ENCODE results near the gene RAD51B. TPM values are rescaled to one million over a fixed set of nuclear protein-coding genes. Genes with fewer than 3 reads are reported as not detected.

Gene RAD51B
- polyA plus RNA-seq, 1 donor (not counting 4 experiments of a cell fraction or from before 2014, with no cell fraction given): 13.3 TPM

GRCh38 chr14:68562911-68563250 lies 743.3 kb downstream of the RAD51B start:
- peak overlapping the region; percentile 57 for H2AFZ ChIP-seq (ENCODE audit: control insufficient read depth, low read length)
- dilution Hi-C loops (cut with MboI; ENCODE audit: extremely low pct_ligation_motif_present, low sequenced_read_pairs): no loop called here
- H3K9ac ChIP-seq (ENCODE audit: control insufficient read depth, extremely low read depth, insufficient read depth, low read length): peak overlapping the region; percentile 53
- H4K20me1 ChIP-seq (ENCODE audit: control insufficient read depth, extremely low read depth, insufficient read depth, low read length): no peaks in the 10 kb centered on the region
- DNase-seq (ENCODE audit: low read depth, low spot score): no peak
- peak; percentile 78 for FAIRE-seq
- no peaks in the 10 kb centered on the region for H3K9me3 ChIP-seq (ENCODE audit: control insufficient read depth, low read depth, low read length)
- peaks cover 39% of the 10 kb centered on the region for H3K4me1 ChIP-seq (ENCODE audit: control insufficient read depth, extremely low read depth, insufficient read depth, low read length)
- TF ChIP-seq EZH2 (IDR thresholded peaks at IDR 0.05; ENCODE audit: low read length) (no peak), CTCF (optimal IDR thresholded peaks at IDR 0.05 in 1 of 3, IDR thresholded peaks at IDR 0.05 in 1 of 3, conservative IDR thresholded peaks at IDR 0.05 in 1 of 3; ENCODE audit: extremely low read depth in 1 of 3, insufficient read depth in 2 of 3, low read length in 3 of 3) (no peak)
- H3K79me2 ChIP-seq (ENCODE audit: control insufficient read depth, insufficient read depth, low read length): no peaks in the 10 kb centered on the region
- H3K4me3 ChIP-seq (ENCODE audit: control insufficient read depth in 2 of 3, extremely low read depth in 1 of 3, insufficient read depth in 2 of 3, low read depth in 1 of 3, low read length in 3 of 3): peak overlapping the region in 1 of 3 experiments; percentile 1
- peak overlapping the region; percentile 65 for H3K27ac ChIP-seq (ENCODE audit: control insufficient read depth, insufficient read depth, low read length)
- H3K36me3 ChIP-seq (ENCODE audit: control insufficient read depth in 2 of 2, extremely low read depth in 1 of 2, insufficient read depth in 2 of 2, low read length in 2 of 2): peaks cover 0 to 2% of the 10 kb centered on the region in 2 experiments
- no peaks in the 10 kb centered on the region for H3K9me1 ChIP-seq (ENCODE audit: control insufficient read depth, extremely low read depth, insufficient read depth, low read length)
- H3K4me2 ChIP-seq (ENCODE audit: control insufficient read depth, extremely low read depth, insufficient read depth, low read depth, low read length): peak overlapping the region; percentile 68
- no peaks in the 10 kb centered on the region for H3K27me3 ChIP-seq (ENCODE audit: control insufficient read depth, extremely low read depth, insufficient read depth, low read length)

GRCh38 chr14:68563251-68564131 lies 743.9 kb downstream of the RAD51B start:
- FAIRE-seq: peak; percentile 39
- Histone ChIP-seq H3K9me1 (ENCODE audit: control insufficient read depth, extremely low read depth, insufficient read depth, low read length) (no peaks in the 10 kb centered on the region), H3K27me3 (ENCODE audit: control insufficient read depth, extremely low read depth, insufficient read depth, low read length) (no peaks in the 10 kb centered on the region), H3K4me1 (ENCODE audit: control insufficient read depth, extremely low read depth, insufficient read depth, low read length) (peaks cover 39% of the 10 kb centered on the region), H3K27ac (ENCODE audit: control insufficient read depth, insufficient read depth, low read length) (peak overlapping the region; percentile 65), H3K79me2 (ENCODE audit: control insufficient read depth, insufficient read depth, low read length) (no peaks in the 10 kb centered on the region), H2AFZ (ENCODE audit: control insufficient read depth, low read length) (peak overlapping the region; percentile 57), H3K4me2 (ENCODE audit: control insufficient read depth, extremely low read depth, insufficient read depth, low read depth, low read length) (peak overlapping the region; percentile 68), H3K4me3 (ENCODE audit: control insufficient read depth in 2 of 3, extremely low read depth in 1 of 3, insufficient read depth in 2 of 3, low read depth in 1 of 3, low read length in 3 of 3) (peak overlapping the region in 2 of 3 experiments; percentile 1 to 4), H3K9me3 (ENCODE audit: control insufficient read depth, low read depth, low read length) (no peaks in the 10 kb centered on the region), H3K9ac (ENCODE audit: control insufficient read depth, extremely low read depth, insufficient read depth, low read length) (peak overlapping the region; percentile 53), H3K36me3 (ENCODE audit: control insufficient read depth in 2 of 2, extremely low read depth in 1 of 2, insufficient read depth in 2 of 2, low read length in 2 of 2) (no peaks in the 10 kb centered on the region), H4K20me1 (ENCODE audit: control insufficient read depth, extremely low read depth, insufficient read depth, low read length) (no peaks in the 10 kb centered on the region)
- dilution Hi-C loops (cut with MboI; ENCODE audit: extremely low pct_ligation_motif_present, low sequenced_read_pairs): no loop called here
- TF ChIP-seq EZH2 (IDR thresholded peaks at IDR 0.05; ENCODE audit: low read length) (no peak), CTCF (optimal IDR thresholded peaks at IDR 0.05 in 1 of 3, IDR thresholded peaks at IDR 0.05 in 1 of 3, conservative IDR thresholded peaks at IDR 0.05 in 1 of 3; ENCODE audit: extremely low read depth in 1 of 3, insufficient read depth in 2 of 3, low read length in 3 of 3) (no peak)
- no peak for DNase-seq (ENCODE audit: low read depth, low spot score)

Data from keratinocyte (primary cell).